H1 (cell line): ENCODE results near the gene IFT43. TPM values are rescaled to one million over a fixed set of nuclear protein-coding genes. Genes with fewer than 3 reads are reported as not detected.

Source experiments
- CREB1 ChIP-seq: IDR thresholded peaks from 2 replicates; pipeline ENCODE4 v1.6.1; 2012; ENCODE audit warnings: inconsistent platforms
- RBBP5 ChIP-seq: IDR thresholded peaks from 2 replicates; pipeline ENCODE4 v1.7.1; 2012; ENCODE audit warnings: low read depth, mild to moderate bottlenecking, inconsistent platforms, low read length, moderate library complexity, borderline replicate concordance
- polyA plus RNA-seq, 7 experiments: library from polyadenylated mRNA; depleted of rRNA in 3 of 7; stranded (reverse) in 5 of 7; unstranded in 2 of 7; fragments of >200 nt in 5 of 7; fragments of 200-250 nt in 2 of 7; gene quantifications; 1 replicate in 5 of 7; 2 replicates in 1 of 7; 4 replicates in 1 of 7; pipeline versions ENCODE4 v1.2.1 to v1.2.3, GENCODE V29; 2011 to 2013; ENCODE audit warnings: missing spikeins in 2 of 7, mixed read lengths in 2 of 7
- total RNA-seq: library from RNA; stranded (reverse); fragmentation: NEBNext Ultra II Directional; extraction: Animal tissue kit (Norgen Biotek cat#: 25700); gene quantifications from 2 replicates; pipeline ENCODE4 v1.2.1, GENCODE V29; 2021

The IFT43 gene
- total and polyA plus RNA-seq, 2 of the 8 experiments (the other 6 are each of a cell fraction or from before 2014, with no cell fraction given): 17.0 to 20.8 TPM

DNA sequence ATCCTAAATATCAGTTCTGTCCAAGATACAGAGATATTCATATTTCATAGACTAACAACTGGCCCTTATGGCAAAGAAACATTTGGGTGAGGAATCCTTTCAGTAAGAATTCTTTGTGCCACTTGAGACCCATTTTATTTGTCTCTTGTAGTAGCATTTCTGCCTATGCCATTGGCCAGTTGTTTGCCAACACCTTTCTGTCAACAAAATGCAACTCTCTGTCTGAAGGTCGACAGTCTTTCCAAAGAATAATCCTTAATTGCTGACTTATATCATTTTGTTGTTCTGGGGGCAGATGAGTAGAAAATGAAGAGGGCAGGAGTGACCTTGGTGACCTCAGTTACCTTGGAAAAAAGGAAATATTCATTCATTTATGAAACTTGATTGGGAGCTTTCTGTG, 10.9 kb downstream of the IFT43 start (continued):
- no peak for TF ChIP-seq CREB1
- no peak for TF ChIP-seq RBBP5
- TF ChIP-seq, all 59 proteins: peak for 0
